ENCODE measurements around the gene RALGPS1.

DNA sequence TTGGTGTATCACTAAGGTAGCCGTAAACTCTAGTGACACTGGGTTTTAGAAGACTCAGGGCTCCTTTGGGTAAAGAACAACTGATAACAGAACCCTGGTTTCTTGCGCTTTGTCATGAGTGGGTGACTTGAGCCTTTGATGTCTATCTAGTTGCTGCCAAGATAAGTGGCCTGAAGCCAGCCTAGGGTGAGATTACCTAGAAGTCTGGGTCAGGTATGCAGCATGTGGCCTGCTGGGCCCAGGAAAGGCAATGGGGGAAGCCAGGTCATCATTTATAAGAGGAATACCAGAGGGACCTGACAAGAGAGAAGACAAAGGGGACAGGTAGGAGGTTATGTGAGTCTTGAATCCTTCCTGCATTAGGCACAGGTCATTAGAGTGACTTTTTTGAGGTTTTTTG, 326.8 kb downstream of the RALGPS1 start:
- TF ChIP-seq, protein P1, sequence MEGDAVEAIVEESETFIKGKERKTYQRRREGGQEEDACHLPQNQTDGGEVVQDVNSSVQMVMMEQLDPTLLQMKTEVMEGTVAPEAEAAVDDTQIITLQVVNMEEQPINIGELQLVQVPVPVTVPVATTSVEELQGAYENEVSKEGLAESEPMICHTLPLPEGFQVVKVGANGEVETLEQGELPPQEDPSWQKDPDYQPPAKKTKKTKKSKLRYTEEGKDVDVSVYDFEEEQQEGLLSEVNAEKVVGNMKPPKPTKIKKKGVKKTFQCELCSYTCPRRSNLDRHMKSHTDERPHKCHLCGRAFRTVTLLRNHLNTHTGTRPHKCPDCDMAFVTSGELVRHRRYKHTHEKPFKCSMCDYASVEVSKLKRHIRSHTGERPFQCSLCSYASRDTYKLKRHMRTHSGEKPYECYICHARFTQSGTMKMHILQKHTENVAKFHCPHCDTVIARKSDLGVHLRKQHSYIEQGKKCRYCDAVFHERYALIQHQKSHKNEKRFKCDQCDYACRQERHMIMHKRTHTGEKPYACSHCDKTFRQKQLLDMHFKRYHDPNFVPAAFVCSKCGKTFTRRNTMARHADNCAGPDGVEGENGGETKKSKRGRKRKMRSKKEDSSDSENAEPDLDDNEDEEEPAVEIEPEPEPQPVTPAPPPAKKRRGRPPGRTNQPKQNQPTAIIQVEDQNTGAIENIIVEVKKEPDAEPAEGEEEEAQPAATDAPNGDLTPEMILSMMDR (IDR thresholded peaks at IDR 0.05), result no peak
- TF ChIP-seq EZH2 (IDR thresholded peaks at IDR 0.05; ENCODE audit: borderline replicate concordance, insufficient read depth, low read depth, low read length, poor library complexity, severe bottlenecking), result no peak

Measured in B cell (primary cell).